ENCODE data around the gene FICD.

Gene FICD

DNA sequence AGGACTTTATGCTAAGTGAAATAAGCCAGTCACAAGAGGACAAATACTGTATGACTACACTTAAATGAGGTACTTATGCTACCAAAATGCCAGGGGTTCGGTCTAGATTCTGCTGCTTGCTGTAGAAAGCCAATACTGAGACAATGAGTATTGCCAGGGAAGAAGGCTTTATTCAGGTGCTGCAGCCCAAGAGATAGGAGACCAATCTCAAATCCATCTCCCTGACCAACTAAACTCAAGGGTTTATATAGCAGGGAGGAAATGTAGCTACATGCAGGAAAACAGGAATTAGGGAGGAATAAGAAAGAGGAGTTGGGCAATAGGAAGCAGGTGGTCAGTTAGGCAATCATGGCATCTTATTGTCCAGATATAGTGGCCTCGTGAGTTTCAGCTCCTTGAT is 12.2 kb upstream of the FICD start:
- no peak for DNase-seq (ENCODE audit: low spot score)

DNA sequence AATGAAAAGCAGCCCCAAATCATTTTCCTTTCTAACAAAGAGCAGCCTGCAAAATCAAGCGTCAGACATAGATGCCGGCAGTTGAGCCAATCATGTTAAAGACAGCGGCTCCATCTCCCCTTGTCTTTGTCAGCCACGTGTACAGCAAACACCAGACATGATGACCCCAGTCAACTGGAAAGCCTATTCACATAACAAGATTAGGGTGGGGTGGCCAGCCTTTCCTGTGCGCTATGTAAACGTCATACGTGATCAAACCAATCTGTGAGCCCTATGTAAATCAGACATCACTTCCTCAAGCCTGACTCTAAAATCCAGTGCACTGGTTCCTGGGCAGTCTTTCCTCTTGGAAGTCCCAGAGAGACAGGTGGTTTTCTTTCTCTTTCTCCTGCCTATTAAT is 9.9 kb upstream of the FICD start:
- DNase-seq (ENCODE audit: low spot score), result no peak

DNA sequence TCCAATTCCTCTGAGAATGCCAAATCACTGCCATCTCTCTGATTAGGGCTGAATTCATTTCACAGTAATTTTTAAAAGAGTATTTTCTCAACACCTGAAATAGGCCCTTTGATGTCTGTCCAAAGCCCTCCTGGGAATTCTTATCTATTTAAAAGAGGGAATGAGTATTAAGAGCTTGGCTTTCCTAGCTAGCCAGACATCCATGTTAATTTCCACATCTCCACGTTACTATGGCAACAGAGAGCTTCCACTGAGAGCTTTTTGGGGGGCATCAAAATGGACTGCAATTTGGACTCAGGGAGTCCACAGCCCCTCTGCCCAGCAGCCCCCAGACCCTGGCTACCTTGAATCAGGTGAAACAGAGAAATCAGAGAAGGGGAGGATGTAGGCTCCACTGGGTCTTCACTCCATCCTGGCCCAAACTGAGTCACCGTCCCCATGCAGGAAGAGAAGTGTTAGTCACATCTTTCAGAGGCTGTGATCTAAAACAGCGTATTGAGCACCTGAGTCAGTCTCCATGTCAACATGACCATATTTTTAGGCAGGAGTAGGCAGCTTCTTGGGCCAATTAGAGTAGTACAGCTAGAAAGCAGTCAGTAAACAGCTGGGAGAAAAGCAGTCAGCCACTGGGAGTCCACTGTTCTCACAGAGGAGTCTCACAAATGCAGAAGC is 7.0 kb upstream of the FICD start:
- DNase-seq (ENCODE audit: low spot score), result no peak

DNA sequence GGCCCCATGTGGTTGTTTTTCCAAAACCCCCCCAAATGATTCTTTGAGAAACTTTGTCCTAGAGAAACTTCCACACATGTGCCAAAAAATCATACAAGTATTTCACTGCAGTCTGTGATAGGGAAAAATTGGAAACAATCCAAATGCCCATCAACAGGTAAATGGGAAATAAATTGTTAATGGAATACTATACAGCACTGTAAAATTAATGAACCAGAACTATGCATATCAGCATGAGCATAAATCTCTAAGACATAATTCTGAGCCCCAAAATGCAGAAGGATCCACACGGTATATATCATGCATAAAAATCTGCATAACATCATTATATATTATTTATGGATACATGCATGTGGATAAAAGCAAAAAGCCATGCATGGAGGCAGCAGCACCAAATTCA is 5.3 kb upstream of the FICD start:
- DNase-seq (ENCODE audit: low spot score), result no peak

DNA sequence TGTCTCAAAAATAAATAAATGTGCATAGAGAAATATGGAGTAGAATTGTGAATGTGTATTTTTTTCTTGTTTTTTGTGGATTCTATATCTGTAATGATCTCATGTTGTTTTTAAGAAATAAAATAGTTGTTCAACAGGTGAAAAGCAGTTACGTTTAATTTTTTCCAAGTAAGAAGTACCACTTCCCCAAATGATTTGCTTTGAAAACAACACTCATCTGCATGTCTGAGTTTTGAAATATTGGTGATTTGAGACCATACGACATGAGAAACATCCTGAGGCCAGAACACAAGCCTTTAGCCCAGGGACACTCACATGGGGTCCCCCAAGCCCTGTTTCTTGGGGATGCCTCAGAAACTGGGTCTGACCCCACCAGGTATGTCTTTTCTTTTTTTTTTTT is 4.2 kb upstream of the FICD start:
- no peak for DNase-seq (ENCODE audit: low spot score)

DNA sequence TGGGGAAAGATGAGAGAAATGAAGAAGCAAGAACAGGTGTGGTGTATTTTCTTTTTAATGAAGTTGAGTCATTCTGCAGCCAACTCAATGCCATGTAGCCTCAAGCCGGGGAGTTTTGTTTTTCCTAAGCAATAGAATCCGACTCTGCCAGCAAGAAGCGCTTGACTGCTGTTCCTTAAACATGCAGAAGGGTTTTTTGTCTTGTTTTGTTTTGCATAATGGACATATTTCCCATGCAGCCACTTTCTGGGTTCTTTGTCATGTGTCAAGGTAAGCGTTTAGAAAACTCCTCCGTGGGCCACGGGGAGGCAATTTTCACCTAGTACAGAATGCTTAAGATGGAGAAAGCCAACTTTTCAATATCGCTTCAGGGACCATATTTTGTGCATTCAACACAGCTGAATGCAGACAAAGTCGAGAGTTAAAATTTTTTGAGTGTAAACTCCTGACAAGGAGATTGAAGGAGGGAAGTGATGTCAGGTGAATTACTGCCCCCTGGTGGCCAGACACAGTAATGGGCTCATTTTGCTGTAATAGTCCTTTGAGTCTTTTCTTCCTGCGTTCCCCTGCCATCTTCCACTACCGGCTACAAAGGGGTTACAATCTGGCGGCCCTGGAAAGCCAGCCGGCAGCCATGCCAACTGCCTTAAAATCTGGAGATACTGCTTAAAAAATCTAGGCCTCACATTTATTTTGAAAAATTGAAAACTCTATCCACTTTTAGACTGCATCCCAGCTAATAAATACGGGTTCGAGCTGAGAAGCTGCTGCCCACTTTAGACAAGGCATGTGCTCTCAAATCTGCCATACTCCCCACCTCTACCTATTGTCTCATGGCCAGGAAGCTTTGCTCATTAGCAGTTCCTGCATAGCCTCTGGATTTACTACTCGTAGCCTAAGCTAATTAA is 3.2 kb upstream of the FICD start:
- DNase-seq (ENCODE audit: low spot score), result peak; percentile 87

DNA sequence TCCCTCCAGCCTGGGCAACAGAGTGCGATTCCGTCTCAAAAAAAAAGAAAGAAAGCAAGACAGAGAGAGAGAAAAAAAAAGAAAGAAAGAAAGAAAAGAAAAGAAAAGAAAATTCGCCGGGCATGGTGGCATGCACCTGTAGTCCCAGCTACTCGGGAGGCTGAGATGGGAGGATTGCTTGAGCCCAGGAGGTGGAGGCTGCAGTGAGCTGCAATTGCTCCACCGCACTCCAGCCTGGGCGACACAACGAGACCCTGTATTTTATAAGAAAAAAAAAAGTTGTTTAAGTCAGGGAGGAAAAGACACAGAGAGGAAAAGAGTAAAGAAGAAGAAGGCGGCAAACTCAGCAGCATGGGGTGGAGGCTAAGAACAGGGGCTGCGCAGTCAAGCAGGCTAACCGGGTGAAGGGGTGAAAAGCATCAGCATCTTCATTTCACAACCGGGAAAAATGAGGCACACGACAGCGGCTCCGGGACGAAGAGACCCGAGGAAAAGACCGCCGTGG is 557 bp upstream of the FICD start:
- no peak for DNase-seq (ENCODE audit: low spot score)

DNA sequence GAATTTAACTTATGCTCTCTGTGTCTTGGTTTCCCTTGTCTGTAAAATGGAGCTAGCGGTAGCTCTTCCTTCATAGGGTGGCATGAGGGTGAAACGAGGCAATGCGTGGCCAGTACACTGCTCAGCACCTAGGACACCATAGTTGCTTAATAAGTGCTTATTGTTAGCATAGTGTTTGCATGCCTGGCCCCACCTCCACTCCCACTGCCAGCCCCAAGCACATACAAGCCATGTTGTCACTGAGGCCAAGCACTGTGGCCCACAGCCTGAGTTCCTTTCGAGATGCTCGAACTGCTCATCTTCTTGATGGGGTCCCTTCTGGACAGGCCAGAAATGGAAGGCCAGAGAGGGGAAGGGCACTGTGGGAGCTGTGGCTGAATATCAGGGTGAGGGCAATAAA is 839 bp downstream of the FICD start:
- DNase-seq (ENCODE audit: low spot score), result peak; percentile 65

DNA sequence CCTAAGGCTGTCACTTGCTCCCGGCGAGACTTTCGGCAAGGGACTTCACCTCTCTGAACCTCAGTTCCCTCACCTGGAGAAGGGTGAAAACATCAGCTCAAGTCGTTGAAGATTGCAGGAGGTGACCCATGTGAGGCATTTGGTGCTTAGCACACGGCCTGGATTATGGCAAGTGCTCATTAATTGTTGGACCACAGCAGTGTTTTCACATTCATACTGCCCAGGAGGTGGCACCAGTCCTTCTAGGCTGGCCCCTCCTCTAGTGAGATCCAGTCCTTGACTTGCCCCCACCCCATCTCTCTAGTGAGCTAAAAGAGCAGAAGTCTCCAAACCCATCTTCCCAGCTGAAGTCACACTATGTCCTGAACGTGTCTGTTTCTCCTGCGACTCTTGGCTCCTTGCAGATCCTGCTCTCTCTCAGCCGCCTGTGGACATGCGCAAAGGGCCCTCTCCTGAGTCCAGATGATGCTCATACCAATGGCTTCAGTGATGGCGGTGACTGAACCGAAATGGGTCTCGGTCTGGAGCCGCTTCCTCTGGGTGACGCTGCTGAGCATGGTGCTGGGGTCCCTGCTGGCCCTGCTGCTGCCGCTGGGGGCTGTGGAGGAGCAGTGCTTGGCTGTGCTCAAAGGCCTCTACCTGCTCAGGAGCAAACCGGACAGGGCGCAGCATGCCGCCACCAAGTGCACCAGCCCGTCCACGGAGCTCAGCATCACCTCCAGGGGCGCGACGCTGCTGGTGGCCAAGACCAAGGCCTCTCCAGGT is 1.6 kb downstream of the FICD start:
- DNase-seq (ENCODE audit: low spot score), result peak; percentile 49

DNA sequence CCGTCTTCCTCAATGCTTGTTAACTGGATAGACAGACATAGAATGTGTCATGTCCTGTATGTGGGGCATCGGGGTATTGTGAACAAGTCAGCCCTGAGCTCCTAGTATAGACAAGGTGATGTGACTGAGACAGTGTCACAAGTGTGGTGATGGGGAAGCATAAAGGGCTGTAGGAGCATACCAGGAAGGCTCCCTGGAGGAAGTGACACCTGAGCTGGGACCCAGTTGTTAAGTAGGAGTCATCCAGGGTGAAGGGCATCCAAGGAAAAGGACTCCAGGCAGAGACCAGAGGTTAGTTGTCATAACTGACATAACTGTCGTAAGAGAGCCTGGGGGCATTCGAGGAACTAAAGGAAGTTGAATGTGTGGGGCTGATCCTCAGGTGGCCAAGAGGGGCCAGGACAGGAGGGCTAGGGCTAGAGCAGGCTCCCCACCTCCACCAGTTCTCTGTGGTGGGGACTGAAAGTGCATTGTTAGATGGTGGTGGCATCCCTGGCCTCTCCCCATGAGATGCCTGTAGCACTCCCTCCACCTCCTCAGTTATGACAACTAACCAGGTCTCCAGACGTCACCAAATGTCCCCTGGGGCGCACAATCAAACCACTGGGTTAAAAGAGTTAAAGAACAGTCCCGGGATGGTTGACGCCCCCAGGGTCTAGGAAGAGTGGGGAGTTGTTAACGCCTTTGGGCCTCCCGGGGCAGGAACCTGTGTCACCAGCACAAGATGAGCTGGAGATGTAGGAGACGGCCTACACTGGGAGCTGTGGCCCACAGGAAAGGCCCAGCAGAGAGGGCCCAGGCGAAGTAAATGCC is 2.4 kb downstream of the FICD start:
- no peak for DNase-seq (ENCODE audit: low spot score)

DNA sequence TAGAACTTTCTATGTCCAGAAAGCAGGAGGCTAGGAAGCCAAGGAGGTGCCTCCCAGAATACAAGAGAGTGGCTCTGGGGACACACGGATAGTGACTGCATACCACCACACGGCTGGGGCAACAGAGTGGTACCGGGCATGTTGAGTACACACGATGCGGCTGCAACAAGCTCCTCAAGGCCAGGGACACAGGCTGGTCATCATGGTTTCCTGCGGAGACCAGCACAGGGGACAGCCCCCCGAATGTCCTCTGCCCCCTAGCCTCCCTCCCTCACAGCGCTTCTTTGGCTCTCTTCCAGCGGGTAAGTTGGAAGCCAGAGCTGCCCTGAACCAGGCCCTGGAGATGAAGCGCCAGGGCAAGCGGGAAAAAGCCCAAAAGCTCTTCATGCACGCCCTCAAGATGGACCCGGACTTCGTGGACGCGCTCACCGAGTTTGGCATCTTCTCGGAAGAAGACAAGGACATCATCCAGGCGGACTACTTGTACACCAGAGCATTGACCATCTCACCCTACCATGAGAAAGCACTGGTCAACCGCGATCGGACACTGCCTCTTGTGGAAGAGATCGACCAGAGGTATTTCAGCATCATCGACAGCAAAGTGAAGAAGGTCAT is 3.1 kb downstream of the FICD start:
- DNase-seq (ENCODE audit: low spot score), result no peak

DNA sequence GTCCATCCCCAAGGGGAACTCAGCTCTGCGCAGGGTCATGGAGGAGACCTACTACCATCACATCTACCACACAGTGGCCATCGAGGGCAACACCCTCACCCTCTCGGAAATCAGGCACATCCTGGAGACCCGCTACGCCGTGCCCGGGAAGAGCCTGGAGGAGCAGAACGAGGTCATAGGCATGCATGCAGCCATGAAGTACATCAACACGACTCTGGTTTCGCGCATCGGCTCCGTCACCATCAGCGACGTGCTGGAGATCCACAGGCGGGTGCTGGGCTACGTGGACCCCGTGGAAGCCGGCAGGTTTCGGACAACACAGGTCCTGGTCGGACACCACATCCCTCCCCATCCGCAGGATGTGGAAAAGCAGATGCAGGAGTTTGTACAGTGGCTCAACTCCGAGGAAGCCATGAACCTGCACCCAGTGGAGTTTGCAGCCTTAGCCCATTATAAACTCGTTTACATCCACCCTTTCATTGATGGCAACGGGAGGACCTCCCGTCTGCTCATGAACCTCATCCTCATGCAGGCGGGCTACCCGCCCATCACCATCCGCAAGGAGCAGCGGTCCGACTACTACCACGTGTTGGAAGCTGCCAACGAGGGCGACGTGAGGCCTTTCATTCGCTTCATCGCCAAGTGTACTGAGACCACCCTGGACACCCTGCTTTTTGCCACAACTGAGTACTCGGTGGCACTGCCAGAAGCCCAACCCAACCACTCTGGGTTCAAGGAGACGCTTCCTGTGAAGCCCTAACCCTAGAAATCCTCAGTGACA is 3.8 kb downstream of the FICD start:
- no peak for DNase-seq (ENCODE audit: low spot score)

DNA sequence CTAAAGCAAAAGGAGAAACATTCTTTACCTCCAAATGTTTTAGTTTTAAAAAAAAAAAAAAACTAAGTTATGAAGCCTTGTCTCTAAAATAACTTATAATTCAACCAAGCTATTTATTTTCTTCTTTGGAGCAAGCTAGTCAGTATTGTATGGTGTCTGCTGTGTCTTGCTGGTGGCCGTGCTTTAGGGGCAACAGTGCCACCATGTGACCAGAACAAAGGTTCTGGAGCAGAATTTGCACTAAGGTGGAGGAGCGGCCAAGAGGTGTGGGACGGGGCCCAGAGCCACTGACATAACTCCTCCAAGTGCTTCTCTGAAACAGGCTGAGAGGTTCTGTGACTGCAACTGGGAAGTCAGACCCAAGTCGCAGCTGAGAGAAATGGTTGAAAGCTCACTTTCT is 4.5 kb downstream of the FICD start:
- DNase-seq (ENCODE audit: low spot score), result peak; percentile 49

DNA sequence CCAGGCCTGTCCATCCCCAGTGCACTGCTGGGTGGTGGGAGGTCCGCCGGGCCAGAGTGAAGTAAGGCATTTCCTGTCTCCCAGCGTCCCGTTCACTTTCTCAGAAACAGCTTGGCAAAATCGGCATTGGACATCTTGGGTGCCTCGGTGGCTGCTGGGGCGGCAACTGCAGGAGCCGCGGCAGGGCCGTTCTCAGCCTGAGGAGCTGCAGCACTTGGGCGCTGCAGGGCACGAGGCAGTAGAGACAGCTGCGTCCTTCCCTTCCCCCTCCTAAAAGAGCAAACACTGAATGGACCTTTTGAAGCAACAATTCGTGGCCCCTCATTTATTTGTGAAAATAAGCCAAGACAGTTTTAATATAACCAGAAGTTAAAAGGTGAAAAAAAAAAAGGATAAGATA is 8.3 kb downstream of the FICD start:
- no peak for DNase-seq (ENCODE audit: low spot score)

DNA sequence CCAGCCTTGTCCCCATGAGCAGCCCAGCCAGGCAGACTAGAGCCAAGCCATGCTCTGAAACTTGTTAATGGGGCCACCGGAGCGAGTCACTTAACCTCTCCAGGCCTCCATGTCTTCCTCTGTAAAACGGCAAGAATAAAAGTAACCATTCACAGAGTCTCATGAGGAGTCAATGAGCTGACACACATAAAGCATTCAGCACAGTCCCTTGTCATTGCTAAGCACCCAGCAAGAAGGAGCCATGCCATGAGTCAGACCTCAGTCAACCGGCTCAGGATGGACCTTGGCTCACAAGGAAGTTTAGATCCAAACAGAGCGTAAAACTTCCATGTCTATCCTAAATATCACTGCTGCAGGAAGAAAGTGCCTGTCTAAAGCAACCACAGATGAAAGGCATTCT is 10.6 kb downstream of the FICD start:
- DNase-seq (ENCODE audit: low spot score), result no peak

DNA sequence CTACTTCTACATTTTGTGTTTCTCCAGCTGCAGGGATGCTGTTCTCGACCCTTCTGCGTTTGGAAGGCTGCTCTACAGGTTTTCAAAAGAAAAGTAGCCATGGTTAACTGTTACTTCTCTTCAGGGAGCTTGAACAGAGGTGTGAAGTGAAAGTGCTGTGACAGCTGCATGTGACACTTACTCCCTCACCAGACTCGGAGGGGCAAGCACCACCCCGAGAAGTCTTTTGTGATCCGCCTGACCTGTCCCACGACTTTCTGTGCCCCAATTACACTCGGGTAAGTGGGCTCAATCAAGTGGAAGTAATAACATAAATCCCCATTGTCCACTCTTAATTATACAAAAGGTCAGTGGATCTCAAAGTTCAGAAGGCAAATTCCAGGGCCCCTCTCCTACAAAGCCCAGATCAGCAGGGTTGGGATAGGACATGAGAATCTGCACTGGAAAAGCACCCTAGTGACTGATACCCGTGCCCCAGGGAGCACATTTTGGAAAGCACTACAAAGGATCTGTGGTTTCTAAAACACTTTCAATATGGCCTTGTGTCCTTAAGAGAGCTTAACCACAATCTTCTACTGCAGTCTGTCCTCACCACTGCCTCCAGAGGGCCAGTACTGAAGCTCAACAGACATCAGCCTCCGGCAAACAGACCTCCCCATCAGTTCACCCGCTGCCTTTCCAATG is 11.5 kb downstream of the FICD start:
- DNase-seq (ENCODE audit: low spot score), result no peak

DNA sequence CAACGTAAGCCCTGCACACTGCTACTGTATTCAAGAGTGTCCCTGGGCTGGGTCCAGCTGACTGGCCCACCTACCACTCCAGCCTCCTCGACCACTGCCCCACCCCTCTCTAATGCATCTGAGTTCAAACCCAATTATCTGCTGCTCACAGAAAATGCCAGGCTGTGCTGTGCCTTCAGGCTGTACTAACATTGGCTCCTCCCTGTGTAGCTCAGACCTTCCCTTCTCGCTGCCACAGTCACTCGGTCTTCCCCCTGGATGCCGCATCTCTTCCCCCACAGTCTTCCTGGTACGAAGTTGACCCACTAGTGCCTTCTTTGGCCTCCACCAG is 12.1 kb downstream of the FICD start:
- no peak for DNase-seq (ENCODE audit: low spot score)

DNA sequence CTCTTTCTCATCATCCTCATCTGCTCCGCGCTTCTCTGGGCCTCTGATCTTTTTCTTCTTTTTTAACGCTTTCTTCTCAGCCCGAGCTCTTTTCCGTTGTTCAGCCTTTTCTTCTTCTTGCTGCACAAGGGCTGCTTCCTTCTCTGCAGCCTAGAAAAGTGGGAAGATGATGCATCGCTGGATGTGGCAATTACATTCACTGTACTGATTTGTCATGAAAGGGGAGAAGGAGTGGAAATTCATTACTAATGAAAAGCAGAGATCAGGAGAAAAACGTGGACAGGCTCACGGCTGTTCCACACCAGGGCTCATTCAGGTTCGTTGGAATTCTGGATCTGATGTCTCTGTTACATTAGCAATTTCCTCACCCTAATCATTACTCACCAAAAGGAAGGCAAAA is 15.1 kb downstream of the FICD start:
- no peak for DNase-seq (ENCODE audit: low spot score)

DNA sequence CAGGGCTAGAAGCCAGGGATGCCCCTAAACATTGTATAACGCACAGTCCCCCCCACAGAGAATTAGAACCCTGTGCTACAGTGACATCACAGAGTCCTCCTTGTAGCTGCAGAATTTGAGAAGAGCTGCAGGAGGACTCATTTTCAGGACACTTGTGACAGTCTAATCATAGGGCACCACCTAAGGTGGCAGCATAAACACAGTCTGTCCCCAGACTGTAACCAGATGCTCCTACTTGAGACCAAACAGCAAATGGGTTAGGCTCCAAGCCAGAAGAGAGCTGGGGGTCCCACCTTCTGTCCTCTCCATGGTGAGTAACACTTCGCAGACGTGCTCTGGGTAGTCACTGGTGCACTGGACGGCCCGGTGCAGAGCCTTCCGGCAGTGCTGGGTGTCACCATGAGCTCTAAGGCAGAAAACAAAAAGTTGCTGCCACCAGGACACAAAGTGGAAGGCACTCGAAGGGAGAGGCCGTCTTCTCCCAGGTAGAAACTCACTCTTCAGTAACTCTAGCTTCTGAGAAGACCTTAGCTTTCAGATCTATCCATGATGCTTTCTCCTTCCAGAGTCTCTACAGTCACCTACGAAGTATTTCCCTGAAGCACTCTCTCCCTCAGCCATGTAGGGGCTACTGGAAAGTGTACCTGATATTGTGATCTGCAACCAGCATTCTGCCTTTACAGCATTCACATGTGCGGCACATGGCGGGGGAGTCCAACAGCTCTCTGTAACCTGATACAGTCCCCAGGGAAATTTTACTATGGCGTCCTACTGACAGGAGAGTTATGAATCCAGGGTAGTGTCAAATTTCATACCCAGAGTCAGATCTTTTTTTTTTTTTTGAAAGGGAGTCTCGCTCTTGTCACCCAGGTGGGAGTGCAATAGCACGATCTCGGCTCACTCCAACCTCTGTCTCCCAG is 17.1 kb downstream of the FICD start:
- DNase-seq (ENCODE audit: low spot score), result no peak
